Right hindlimb (tissue), 1 donor: Measurements from ENCODE around the gene KRTAP9-1.
"Not testable (repeated sequence)": the region's sequence is repeated elsewhere in the genome, so short reads cannot be mapped to it uniquely, and the experiment has no call there.

ENCODE experiments used
- DNase-seq: peaks from one replicate; pipeline ENCODE4 v3.0.0-alpha.2; 2018

The KRTAP9-1 gene

GRCh38 chr17:41189837-41190318, at the start of gene KRTAP9-1:
TSS of gene KRTAP9-1 (plus strand) at chr17:41189887. CDS start at chr17:41189887, 0 bp downstream.
- DNase-seq: not testable (repeated sequence)

- no peak for DNase-seq
Observed at GRCh38 chr17:41140360-41141131, 49.1 kb upstream of the KRTAP9-1 start, which contains the start of gene KRTAP4-6. TSS of gene KRTAP4-6 (minus strand) at chr17:41140544. CDS start at chr17:41140487, 57 bp downstream.

GRCh38 chr17:41141361-41141760, 48.3 kb upstream of the KRTAP9-1 start:
- DNase-seq: no peak

- DNase-seq: no peak
Observed at GRCh38 chr17:41144846-41145245, 44.8 kb upstream of the KRTAP9-1 start.

- no peak for DNase-seq
Observed at GRCh38 chr17:41145261-41145660, 44.4 kb upstream of the KRTAP9-1 start.

GRCh38 chr17:41147531-41148204, 42.0 kb upstream of the KRTAP9-1 start:
- DNase-seq: no peak

GRCh38 chr17:41148971-41149651, 40.6 kb upstream of the KRTAP9-1 start:
- DNase-seq: not testable (repeated sequence)

GRCh38 chr17:41149652-41149985, 40.1 kb upstream of the KRTAP9-1 start, which contains the start of gene KRTAP4-5:
TSS of gene KRTAP4-5 (minus strand) at chr17:41149825. CDS start at chr17:41149767, 58 bp downstream.
- no peak for DNase-seq

- no peak for DNase-seq
Observed at GRCh38 chr17:41150026-41150425, 39.7 kb upstream of the KRTAP9-1 start.

- DNase-seq: no peak
Observed at GRCh38 chr17:41151525-41151924, 38.2 kb upstream of the KRTAP9-1 start.

GRCh38 chr17:41153856-41154255, 35.8 kb upstream of the KRTAP9-1 start:
- DNase-seq: no peak

GRCh38 chr17:41160190-41160589, 29.5 kb upstream of the KRTAP9-1 start:
- not testable (repeated sequence) for DNase-seq

GRCh38 chr17:41160648-41161047, 29.0 kb upstream of the KRTAP9-1 start, which contains the start of gene KRTAP4-4:
TSS of gene KRTAP4-4 (minus strand) at chr17:41160748. CDS start at chr17:41160691, 57 bp downstream.
- no peak for DNase-seq

GRCh38 chr17:41163828-41164227, 25.9 kb upstream of the KRTAP9-1 start:
- DNase-seq: no peak

GRCh38 chr17:41167561-41167960, 22.1 kb upstream of the KRTAP9-1 start:
- no peak for DNase-seq

- no peak for DNase-seq
Observed at GRCh38 chr17:41168121-41168520, 21.6 kb upstream of the KRTAP9-1 start, which contains the start of gene KRTAP4-3. TSS of gene KRTAP4-3 (minus strand) at chr17:41168221. CDS start at chr17:41168172, 49 bp downstream.

- no peak for DNase-seq
Observed at GRCh38 chr17:41171886-41172285, 17.8 kb upstream of the KRTAP9-1 start.

GRCh38 chr17:41176744-41177387, 12.8 kb upstream of the KRTAP9-1 start:
- DNase-seq: no peak

- DNase-seq: no peak
Observed at GRCh38 chr17:41177727-41178271, 11.9 kb upstream of the KRTAP9-1 start, which contains the start of gene KRTAP4-2. TSS of gene KRTAP4-2 (minus strand) at chr17:41178221. CDS start at chr17:41178164, 57 bp downstream.

- DNase-seq: no peak
Observed at GRCh38 chr17:41178341-41178740, 11.3 kb upstream of the KRTAP9-1 start.

GRCh38 chr17:41178843-41179616, 10.7 kb upstream of the KRTAP9-1 start:
- DNase-seq: no peak
